Measurements from ENCODE around the gene MTX1.
A peak's percentile ranks its signal among the peaks of the same experiment; 100 is the strongest.

GRCh38 chr1:155261493-155261851, 53.0 kb downstream of the MTX1 start:
- TF ChIP-seq, protein P1, sequence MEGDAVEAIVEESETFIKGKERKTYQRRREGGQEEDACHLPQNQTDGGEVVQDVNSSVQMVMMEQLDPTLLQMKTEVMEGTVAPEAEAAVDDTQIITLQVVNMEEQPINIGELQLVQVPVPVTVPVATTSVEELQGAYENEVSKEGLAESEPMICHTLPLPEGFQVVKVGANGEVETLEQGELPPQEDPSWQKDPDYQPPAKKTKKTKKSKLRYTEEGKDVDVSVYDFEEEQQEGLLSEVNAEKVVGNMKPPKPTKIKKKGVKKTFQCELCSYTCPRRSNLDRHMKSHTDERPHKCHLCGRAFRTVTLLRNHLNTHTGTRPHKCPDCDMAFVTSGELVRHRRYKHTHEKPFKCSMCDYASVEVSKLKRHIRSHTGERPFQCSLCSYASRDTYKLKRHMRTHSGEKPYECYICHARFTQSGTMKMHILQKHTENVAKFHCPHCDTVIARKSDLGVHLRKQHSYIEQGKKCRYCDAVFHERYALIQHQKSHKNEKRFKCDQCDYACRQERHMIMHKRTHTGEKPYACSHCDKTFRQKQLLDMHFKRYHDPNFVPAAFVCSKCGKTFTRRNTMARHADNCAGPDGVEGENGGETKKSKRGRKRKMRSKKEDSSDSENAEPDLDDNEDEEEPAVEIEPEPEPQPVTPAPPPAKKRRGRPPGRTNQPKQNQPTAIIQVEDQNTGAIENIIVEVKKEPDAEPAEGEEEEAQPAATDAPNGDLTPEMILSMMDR (IDR thresholded peaks at IDR 0.05) = peak in 1 of 6 experiments; percentile 19
- no peak for TF ChIP-seq POLR2A (IDR thresholded peaks at IDR 0.05)
